Osteocyte (in vitro differentiated cells): ENCODE data around the gene AK9. TPM values are rescaled to one million over a fixed set of nuclear protein-coding genes. Genes with fewer than 3 reads are reported as not detected.

Experiments used
- DNase-seq: peaks from one replicate; pipeline ENCODE4 v3.0.0; 2021; ENCODE audit warnings: mixed read lengths; ENCODE audit not compliant: unreplicated experiment; ENCODE audit errors: extremely low spot score
- H3K27ac Mint-ChIP-seq: one replicate; pipeline ENCODE4 v1.8.0; 2021; ENCODE audit warnings: mild to moderate bottlenecking, mixed read lengths; ENCODE audit not compliant: unreplicated experiment
- H3K27me3 Mint-ChIP-seq: one replicate; pipeline ENCODE4 v1.8.0; 2021; ENCODE audit warnings: mixed read lengths; ENCODE audit not compliant: unreplicated experiment
- H3K36me3 Mint-ChIP-seq: one replicate; pipeline ENCODE4 v1.8.0; 2021; ENCODE audit warnings: mixed read lengths; ENCODE audit not compliant: unreplicated experiment
- H3K4me1 Mint-ChIP-seq: one replicate; pipeline ENCODE4 v1.8.0; 2021; ENCODE audit warnings: mixed read lengths; ENCODE audit not compliant: unreplicated experiment
- H3K4me3 Mint-ChIP-seq: one replicate; pipeline ENCODE4 v1.8.0; 2021; ENCODE audit warnings: mild to moderate bottlenecking, moderate library complexity, mixed read lengths; ENCODE audit not compliant: unreplicated experiment
- H3K9me3 Mint-ChIP-seq: one replicate; pipeline ENCODE4 v1.8.0; 2021; ENCODE audit warnings: mixed read lengths; ENCODE audit not compliant: unreplicated experiment
- CTCF ChIP-seq: fragments of 200-600 bp; sonication (generic); IDR thresholded peaks from 2 replicates; pipeline ENCODE4 v1.5.0; 2021; ENCODE audit warnings: antibody characterized with exemption, mild to moderate bottlenecking, moderate library complexity
- total RNA-seq: library from RNA; stranded (reverse); gene quantifications from 2 replicates; pipeline ENCODE4 v1.2.1, GENCODE V29; 2021

AK9 gene
- total RNA-seq, 1 donor from 2014 or later: 5.3 TPM

- Mint-ChIP-seq H3K4me1 (peaks cover 12% of the 10 kb centered on the region), H3K27me3 (no peaks in the 10 kb centered on the region), H3K27ac (no peak overlapping the region), H3K4me3 (no peak overlapping the region), H3K36me3 (peaks cover 15% of the 10 kb centered on the region), H3K9me3 (no peaks in the 10 kb centered on the region)
- no peak for DNase-seq
- no peak for TF ChIP-seq CTCF
Observed at GRCh38 chr6:109446072-109446471, 244.9 kb downstream of the AK9 start.

GRCh38 chr6:109445382-109445781 lies 245.6 kb downstream of the AK9 start:
- peaks cover 12% of the 10 kb centered on the region for H3K4me1 Mint-ChIP-seq
- no peaks in the 10 kb centered on the region for H3K27me3 Mint-ChIP-seq
- no peaks in the 10 kb centered on the region for H3K9me3 Mint-ChIP-seq
- H3K27ac Mint-ChIP-seq: no peak overlapping the region
- H3K36me3 Mint-ChIP-seq: peaks cover 15% of the 10 kb centered on the region
- no peak for DNase-seq
- H3K4me3 Mint-ChIP-seq: no peak overlapping the region
- TF ChIP-seq CTCF: no peak

- no peaks in the 10 kb centered on the region for H3K9me3 Mint-ChIP-seq
- TF ChIP-seq CTCF: no peak
- peaks cover 18% of the 10 kb centered on the region for H3K4me1 Mint-ChIP-seq
- peaks cover 15% of the 10 kb centered on the region for H3K36me3 Mint-ChIP-seq
- DNase-seq: no peak
- no peak overlapping the region for H3K4me3 Mint-ChIP-seq
- H3K27ac Mint-ChIP-seq: no peak overlapping the region
- H3K27me3 Mint-ChIP-seq: no peaks in the 10 kb centered on the region
Observed at GRCh38 chr6:109443425-109443950, 247.5 kb downstream of the AK9 start.

Other genes starting within 250 kb of the AK9 start
- 53.6 and 59.5 TPM in 2 replicates for gene MICAL1, start 235.4 kb downstream of the AK9 start, total RNA-seq
- 6.2 and 6.7 TPM in 2 replicates for gene ZBTB24, start 208.0 kb downstream of the AK9 start, total RNA-seq
- gene FIG4, start 94 bp upstream of the AK9 start, total RNA-seq: 13.5 and 15.9 TPM in 2 replicates